SW480 (cell line): ENCODE measurements around the gene SLC15A2.

ENCODE experiments used
- DNase-seq: peaks from one replicate; pipeline ENCODE4 v3.0.0-alpha.2; 2016; ENCODE audit warnings: low spot score

The SLC15A2 gene

DNA sequence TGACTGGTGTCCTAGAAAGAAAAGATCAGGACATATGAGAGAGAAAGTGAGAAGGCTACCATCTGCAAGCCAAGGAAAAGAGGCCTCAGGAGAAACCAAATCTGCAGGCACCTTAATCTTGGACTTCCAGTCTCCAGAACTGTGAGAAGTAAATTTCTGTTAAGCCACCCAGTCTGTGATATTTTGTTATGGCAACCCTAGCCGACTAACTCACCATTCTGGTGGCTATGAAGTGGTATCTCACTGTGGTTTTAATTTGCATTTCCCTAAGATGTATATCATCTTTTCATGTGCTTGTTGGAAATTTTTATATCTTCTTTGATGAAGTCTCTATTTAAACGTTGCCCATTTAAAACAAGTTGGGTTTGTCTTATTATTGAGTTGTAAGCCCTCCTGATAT lies 87.3 kb downstream of the SLC15A2 start:
- no peak for DNase-seq

DNA sequence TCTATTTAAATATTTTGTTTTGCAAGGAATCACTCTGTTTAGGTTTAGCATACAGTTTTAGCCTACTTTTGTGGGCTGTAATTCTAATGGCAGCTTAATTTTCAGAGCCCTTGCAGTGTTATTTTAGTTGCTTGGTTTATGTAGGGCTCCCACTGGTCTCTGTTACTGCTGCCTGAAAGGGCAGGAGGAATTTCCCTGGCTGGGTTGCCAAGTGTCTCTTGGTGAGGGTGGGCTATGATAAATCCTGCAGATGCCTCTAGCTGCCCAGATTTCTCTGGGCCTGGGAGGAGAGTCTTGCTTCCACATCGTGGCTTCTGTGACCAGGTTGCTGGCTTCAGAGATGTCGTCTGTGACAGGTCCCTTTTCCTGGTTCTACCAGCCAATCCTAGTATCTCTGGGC lies 91.6 kb downstream of the SLC15A2 start:
- DNase-seq: no peak

DNA sequence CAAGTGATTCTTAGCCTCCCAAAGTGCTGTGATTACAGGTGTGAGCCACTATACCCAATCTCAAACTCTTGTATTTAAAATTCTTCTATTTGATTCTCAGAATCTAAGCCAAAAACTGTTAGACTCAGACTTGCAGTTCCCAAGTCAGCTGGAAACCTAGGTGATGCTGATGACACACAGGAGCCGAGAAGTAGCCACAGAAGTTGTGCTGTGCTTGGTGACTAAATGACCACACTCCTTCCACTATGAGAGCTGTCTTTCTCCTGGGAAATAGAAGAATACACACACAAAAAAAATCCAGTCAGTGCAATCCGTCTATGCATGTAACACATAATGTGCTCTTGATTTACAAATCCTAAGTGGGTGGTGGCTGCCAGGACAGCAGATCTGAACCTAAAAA lies 93.9 kb downstream of the SLC15A2 start:
- no peak for DNase-seq

DNA sequence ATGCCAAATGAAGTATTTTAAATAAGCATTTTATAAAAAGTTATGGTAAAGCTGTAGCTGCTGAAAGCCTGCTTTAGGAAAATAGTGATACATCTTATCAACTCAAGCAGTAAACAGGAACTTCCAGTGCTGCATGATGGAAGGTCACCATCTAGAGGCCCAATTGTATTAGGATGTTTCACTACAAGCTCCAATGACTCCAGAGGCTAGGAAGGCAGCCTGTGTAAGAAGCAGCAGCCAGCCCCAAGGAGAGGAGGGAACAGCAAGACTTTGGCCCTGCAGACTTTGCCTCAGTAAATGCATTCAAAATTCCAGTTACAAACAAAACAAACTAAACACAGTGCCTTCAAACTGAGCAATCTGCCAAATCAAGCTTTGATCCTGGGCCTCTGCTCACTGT lies 95.7 kb downstream of the SLC15A2 start:
- peak; percentile 6 for DNase-seq

DNA sequence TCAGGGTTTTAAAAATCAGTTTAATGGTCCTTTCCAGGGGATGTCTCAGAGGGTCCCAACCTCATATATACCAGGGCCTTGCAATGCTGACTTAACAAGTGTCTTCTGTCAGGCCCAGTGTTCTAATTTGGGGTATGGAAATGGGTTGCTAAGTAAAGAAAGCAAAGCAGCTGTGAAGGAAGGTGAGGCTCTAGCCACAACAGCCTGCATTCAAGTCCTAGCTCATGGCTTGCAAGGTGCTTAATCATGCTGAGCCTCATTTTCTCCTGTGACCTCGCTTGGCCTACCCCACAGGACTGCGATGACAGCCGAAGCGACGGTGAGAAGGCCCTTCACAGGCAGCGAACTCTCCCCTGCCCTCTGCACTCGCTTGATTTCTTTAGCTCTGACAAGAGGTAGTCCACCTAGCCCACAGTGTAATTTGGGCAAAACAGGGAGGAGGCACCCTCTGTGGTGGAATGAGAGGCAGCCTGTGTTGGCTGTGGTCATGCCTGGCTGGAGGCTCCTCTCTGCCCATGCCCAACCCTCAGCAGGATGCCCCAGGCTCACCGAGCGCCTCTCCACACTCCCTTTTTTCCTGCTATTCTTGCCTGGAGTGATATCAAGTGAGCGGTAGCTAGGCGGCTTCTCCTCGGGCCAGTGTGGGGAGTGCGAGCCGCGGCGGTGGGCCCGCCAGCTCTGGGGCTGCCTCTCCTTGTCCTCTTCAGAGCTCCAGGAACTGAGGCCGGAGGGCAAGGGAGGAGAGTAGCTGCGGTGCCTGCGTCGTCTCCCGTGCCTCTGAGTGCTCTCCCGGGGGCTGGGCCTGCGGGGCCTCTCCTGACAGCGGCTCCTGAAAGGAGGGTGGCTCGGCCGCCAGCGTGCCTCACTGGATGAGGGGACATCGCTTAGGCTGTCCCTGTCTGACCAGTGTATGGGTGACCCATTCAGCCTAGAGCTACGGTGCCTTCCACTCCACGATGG lies 98.7 kb downstream of the SLC15A2 start:
- no peak for DNase-seq
